IPS-NIHi7 (cell line): ENCODE measurements around the gene ERBB2.
A peak's percentile ranks its signal among the peaks of the same experiment; 100 is the strongest.
"Not testable (repeated sequence)": the region's sequence is repeated elsewhere in the genome, so short reads cannot be mapped to it uniquely, and the experiment has no call there.

ENCODE experiments used
- DNase-seq: peaks from one replicate; pipeline ENCODE4 v3.0.0; 2012; ENCODE audit warnings: mixed read lengths; ENCODE audit errors: extremely low spot score

The ERBB2 gene

DNA sequence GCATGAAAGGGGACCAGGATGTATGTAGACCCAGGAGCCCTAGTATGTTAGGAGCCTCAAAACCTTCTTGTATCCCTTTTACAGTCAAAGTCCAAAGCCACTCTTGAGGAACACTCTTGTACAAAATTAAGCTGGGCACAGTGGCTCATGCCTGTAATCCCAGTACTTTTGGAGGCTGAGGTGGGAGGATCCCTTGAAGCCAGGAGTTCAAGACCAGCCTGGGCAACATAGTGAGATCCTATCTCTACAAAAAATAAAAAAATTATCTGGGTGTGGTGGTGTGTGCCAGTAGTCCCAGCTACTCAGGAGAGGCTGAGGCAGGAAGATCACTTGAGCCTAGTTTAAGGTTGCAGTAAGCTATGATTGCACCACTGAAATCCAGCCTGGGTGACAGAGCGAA is 26.1 kb downstream of the ERBB2 start:
- not testable (repeated sequence) for DNase-seq

DNA sequence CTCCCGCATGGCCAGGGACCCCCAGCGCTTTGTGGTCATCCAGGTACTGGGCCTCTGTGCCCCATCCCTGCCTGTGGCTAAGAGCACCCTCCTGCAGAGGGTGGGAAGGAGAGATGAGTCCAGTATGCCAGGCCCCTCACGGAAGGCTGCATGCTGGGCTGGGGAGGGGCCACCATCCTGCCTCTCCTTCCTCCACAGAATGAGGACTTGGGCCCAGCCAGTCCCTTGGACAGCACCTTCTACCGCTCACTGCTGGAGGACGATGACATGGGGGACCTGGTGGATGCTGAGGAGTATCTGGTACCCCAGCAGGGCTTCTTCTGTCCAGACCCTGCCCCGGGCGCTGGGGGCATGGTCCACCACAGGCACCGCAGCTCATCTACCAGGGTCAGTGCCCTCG is 26.8 kb downstream of the ERBB2 start:
- no peak for DNase-seq

DNA sequence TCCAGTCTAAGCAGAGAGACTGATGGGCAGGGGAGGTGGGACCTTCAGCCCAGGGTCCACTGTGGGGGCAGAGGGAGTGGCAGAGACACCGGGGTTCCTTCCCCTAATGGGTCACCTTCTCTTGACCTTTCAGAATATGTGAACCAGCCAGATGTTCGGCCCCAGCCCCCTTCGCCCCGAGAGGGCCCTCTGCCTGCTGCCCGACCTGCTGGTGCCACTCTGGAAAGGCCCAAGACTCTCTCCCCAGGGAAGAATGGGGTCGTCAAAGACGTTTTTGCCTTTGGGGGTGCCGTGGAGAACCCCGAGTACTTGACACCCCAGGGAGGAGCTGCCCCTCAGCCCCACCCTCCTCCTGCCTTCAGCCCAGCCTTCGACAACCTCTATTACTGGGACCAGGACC is 27.7 kb downstream of the ERBB2 start:
- DNase-seq = no peak

DNA sequence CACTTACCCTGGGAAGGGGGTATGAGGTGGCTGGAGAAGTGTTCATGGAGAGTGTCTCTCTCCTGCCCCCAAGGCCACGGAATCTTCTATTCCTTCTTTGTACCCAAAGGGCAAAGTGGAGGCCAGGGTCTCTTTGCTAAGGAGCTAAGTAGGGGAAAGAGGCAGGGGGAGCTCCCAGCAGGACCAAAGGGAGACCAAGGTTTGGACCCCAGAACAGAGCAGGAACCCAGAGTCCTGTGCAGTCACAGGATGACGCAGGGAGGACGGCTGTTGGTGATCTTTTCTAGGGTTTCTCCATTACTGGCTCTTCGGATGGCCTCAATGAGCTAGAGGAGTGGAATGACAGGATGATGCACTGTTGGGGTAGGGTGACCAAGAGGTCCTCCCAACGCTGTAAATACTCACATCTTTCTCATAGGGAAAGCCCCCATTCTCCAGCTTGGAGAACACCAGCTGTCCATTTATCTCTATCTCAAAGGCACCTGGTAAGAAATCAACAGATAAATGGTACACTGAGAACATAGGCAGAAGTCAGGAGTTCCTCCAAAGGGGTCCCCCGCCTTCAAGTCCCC is 29.5 kb downstream of the ERBB2 start:
- no peak for DNase-seq

DNA sequence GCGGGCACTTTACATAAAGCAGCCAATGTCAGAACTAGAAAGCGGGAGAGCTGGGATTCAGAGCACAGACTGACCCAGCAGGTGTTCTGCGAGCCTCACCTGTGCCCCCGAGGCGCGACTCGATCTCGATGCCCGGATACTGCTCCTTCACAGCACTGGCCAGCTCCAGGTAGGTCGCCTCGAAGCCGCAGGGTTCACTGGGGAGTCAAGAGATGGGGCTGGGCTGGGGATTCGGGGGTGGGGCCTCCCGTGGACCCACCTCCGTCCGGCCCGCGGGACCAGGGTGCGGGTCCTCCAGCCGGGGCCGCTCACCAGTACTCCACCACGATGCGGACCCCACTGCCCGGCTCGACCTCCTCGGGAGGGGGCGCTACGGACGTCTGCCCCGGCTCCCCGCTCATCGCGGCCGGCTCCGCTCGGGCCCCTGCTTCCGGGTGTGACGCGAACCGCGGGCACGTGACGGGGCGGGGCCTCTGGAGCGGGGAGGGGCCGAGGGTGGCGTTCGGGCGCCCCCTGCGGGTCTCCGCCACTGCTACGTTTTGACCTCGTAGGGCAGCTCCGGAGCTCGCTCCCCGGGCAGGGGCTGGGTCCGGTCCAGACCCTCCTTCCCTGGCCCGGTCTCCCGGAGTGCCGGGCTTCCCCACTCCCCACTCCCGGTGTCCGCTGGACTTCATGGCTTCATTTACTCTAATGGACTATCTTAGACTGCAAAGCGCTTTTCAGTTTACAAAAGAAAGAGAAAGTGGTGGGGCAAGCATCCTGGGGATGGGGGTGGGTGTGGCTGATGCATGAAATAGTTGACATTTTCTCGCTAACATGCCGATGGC is 30.4 kb downstream of the ERBB2 start, which contains the start of gene MIEN1:
Gene MIEN1 (minus strand): TSS at position 438 of the 827 bp plus-strand sequence. CDS start 37 bp downstream, at position 401.
- DNase-seq = peak; percentile 97

DNA sequence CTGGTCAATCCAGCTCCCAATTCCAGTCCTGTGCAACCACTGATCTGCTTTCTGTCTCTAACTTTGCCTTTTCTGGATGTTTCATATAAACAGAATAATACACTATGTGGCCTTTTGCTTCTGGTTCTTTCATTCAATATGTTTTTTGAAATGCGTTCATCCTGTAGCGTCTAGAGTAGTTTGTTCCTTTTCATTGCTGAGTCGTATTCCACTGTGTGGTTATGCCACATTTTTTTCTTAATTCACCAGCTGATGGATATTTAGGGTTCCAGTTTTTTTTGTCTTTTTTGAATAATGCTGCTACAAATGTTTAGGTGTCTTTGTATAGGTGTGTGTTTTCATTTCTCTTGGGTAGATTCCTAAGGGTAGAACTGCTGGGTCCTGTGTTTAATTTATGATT is 32.7 kb downstream of the ERBB2 start:
- no peak for DNase-seq

DNA sequence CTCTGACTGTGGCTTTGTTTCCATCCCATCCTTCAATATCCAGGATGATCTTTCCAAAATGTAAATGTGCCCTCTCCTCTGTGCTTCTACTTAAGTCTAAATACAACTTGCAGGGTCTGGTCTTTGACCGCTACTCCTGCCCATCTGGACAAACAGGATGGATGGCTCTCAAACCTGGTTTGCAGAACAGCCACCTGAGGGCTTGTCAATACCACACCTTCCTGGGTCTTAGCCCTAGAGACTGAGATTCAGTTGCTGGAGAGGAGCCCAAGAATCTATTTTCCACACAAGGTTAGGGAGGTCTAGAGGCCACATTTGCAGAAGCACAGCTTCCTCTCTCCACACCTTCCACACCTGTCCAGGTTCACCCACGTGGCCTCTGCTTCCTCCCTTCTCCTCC is 36.0 kb downstream of the ERBB2 start:
- no peak for DNase-seq

DNA sequence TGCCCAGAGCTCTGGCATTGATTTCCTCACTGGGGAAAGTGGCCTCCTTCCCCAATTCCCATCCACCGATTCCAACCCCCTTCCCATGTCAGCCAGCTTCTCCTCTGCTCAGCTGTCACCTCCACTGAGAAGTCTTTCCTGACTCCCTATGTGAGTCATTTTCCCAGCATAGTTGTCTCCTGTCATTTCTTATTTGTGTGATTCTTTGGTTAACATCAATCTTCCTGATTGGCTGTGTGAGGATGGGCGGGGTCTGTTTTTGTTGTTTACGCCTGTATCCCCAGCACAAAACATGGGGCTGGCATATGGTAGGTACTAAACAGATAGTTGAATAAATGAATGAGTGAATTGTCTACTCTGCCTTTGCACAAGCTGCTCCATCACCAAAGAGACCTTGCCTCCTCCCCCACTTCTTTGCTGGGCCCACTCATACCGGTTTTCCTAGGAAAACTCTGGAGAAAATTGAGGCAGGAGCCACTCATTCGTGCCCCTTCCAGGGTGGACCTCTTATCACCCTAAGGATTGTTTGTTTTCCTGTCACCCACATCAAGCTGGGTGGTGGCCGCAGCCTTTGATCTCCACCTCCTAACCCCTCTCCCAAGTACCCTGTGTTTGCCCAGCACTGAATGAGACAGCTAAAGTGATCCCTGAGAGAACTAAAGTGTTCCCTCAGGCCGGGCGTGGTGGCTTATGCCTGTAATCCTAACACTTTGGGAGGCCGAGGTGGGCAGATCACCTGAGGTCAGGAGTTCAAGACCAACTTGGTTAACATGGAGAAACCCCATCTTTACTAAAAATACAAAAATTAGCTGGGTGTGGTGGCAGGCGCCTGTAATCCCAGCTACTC is 36.7 kb downstream of the ERBB2 start:
- DNase-seq = no peak

DNA sequence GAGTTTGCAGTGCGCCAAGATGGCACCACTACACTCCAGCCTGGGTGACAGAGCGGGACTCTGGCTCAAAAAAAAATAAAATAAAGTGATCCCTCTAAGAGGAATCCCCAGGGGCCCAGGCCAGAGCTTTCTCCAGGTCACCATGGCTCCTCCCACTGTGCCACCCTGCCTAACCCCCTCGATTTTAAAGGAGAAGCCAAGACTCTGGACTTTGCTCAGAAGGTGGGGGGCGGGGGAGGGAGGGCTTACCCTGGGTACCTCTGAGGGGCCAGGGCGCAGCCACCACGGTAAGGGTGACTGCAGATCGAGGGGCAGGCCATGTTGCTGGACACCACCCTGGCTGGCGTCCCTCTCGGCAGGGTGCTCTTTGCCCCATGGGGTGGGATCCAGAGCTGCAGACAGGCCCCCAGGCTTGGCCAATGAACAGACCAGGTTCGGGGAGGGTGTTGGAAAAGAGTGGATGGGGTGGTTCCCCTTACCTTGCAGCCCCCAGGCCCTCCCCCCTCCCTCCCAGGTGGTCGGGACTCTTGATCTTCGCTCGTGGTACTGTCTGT is 37.4 kb downstream of the ERBB2 start:
- DNase-seq = no peak

DNA sequence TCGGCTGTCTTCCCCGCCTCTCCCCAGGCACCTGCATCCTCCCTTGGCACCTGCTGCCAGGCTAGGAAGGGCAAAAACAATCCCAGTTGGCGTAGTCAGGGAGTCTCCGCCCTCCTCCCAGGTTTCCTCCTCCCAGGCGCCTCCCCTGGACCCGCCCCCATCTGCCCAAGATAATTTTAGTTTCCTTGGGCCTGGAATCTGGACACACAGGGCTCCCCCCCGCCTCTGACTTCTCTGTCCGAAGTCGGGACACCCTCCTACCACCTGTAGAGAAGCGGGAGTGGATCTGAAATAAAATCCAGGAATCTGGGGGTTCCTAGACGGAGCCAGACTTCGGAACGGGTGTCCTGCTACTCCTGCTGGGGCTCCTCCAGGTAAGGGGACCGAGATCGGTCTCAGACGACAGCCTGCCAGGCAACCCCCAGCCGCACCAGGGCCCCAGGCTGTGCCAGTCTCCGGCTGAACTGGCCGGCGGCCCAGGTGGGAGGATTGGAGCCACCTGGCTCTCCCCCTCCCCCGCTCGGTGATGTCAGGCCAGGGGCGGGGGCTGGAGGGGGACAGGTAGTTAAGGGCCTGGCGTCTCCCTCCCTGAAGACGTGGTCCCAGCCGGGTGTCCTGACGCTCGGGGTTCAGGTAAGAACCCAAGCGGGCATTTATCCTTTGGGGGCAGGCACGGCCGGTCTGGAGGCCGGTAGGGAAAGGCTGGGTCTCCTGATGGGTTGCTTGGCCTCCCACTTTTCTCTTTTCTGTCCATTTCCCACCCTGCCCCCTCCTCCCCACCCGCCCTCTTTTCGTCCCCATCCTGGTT is 38.1 kb downstream of the ERBB2 start, which contains the start of gene GRB7:
Gene GRB7 (plus strand): TSS at position 179 of the 808 bp plus-strand sequence. CDS start 4,364 bp downstream, outside the sequence.
- peak; percentile 78 for DNase-seq

DNA sequence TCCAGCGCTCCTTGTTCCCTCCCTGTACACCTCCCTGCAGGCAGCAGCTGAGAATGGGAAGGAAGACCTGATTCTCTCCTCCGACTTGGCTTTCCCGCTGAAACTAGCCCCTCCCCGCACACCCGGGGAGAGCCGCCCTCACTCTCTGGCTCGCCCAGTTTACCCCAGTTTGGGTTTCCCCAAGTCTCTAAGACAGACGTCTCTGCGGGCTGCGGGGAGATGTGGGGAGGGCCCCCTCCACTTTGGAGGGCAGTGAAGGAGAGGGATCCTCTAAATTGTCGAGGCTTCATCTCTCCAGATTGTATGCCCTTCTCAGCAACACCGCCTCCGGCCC is 38.7 kb downstream of the ERBB2 start:
- no peak for DNase-seq

DNA sequence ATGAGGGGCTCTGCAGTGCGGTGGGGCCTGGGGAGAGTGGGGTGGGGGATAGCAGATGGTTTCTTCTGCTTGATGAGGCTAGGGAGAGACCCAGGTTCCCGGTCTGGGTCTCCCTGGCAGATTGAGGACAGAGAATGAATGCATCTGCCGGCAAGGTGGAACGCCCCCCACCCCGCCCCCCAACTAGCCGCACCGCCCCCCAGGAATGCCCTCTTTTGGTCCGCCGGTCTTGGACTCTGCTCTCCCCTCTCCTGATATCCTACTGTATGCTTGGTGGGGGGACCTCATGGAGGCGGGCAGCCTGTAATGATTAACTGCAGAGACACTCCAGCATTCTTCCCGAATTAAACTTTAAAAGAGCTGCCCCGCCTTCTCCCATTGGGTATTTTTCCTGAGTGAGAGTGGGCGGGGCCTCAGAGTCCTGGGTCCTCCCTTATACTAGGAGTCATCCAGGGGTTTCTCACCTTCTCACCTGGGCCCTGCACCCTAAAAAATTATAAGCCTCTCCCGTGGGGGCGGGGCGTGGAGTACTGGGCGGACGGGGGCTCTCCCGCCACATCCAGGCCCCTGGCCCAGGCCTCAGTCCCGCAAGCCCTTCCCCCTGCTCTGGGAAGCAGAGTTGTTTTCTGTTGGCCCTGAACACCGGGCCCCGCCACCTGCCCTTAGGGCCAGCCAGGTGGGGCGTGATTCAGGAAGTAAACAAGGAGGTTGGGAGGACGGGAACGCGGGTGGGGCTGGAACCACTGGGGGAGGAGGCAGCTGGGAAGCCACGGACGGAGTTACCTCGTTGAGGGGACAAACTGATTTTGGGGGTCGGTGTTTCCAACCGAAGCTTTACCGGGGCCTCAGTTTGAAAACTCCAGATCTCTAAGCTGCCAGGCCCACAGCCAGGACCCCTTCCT is 39.4 kb downstream of the ERBB2 start:
- no peak for DNase-seq

DNA sequence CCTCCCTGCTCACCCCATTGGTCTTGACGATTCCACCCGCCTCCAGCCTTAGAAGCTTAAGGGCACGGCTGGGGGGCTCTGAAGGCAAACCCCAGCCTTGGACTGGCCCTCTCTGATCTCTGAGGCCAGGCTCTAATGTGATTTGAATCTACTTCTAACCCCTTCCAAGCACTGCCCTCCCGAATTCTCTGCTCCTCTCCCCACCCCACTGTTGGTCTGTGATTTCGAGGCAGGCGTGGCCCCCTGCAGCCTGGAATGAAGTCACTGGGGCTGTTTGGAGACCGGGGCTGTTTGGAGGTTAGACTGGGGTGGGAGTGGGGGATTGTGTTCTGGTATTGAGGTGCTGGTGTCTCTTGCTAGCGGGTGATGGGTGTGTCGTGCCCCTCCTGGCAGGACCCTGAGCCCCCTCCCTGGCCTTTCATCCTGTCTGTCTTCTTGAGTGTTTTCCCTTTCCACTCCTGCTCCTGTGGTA is 40.1 kb downstream of the ERBB2 start:
- no peak for DNase-seq

DNA sequence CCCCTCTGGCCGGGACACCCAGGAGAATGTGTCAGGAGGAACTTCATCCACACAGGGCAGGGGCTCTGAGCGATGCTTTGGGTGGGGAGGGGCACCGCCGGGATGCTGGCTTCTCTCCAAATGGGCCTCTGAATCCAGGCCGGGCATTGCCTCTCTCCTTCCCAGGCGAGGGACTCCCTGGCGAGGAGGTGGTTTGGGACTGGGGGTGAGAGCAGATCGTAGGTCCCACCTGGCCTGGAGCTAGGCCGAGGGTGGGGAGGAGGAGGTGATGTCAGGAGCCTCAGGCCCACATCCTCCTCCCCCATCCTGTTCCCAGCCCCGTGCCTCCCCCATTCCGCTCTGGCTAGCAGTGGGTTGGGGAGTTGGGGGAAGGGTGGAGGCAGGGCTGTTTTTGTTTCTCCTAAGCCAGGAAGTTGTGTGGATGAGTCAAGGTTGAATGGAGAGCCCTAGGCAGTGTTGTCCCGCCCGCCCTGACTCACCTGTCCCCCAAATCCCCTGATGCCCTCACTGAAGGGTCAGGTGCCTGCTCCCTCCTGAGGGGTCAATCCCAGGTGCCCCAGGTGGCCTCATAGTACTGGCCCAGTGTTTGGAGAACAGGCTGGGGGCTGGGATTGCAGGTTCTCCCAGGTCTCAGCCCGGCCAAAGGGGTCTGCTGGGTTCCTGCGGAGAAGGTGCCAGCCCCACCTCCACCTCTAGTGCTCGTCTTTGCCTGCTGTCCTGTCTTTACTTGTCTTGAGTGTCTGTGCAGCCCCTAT is 40.7 kb downstream of the ERBB2 start:
- peak; percentile 81 for DNase-seq

DNA sequence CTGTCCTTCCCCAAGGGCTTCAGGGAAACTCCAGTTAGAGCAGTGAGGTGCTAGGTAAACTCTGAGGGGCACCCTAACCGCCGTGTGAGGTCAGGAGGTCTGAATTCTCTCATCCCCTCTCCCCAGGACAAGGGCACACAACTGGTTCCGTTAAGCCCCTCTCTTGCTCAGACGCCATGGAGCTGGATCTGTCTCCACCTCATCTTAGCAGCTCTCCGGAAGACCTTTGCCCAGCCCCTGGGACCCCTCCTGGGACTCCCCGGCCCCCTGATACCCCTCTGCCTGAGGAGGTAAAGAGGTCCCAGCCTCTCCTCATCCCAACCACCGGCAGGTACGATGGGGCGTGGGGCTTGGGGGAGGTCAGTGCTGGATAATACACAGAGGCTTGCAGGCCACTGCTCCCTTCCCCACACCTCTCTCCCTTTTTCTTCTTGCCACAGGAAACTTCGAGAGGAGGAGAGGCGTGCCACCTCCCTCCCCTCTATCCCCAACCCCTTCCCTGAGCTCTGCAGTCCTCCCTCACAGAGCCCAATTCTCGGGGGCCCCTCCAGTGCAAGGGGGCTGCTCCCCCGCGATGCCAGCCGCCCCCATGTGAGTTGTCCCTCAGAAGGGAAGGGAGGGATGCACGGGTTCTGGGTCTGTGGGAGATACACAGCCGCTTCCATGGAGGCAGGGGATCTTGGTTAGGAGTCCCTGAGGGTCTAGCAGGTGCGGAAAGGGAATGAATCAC is 42.4 kb downstream of the ERBB2 start:
- no peak for DNase-seq

DNA sequence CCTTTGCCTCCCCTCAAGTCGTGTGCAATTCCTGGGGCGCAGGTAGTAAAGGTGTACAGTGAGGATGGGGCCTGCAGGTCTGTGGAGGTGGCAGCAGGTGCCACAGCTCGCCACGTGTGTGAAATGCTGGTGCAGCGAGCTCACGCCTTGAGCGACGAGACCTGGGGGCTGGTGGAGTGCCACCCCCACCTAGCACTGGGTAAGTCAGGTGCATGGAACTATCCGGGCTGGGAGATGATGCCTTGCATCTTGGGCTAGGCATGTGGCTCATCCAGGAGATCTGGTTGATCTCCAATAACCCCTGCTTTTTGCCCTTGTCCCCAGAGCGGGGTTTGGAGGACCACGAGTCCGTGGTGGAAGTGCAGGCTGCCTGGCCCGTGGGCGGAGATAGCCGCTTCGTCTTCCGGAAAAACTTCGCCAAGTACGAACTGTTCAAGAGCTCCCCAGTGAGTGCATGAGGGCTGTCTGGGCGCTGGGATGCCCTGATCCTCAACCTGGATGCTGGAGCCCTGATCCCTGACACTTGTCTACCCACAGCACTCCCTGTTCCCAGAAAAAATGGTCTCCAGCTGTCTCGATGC is 43.1 kb downstream of the ERBB2 start:
- no peak for DNase-seq

DNA sequence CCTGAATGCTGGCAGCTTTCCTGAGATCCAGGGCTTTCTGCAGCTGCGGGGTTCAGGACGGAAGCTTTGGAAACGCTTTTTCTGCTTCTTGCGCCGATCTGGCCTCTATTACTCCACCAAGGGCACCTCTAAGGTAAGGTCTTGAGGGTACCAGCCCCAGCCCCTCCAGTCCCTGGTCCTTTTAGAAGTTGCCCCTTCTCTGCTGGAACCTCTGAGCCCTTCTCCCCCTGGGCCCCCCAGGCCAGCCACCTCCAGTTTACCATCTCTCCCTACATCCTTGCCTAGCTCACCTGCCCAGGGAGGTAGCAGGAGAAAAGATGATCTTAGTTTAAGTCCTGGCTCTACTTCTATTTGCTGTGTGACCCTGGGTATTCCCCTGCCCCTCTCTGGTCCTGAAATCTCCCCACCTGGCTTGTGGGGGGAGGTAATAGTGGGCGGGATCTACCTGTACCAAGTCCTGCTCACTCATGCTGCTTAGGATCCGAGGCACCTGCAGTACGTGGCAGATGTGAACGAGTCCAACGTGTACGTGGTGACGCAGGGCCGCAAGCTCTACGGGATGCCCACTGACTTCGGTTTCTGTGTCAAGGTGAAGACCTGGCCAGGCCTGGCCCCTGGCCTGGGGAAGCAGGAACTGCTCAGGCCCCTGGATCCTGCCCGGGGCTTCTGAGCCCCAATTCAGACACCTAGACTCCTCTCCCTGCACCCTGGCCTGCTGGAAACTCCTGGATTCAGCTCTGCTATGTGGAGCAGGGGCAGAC is 44.4 kb downstream of the ERBB2 start:
- no peak for DNase-seq

DNA sequence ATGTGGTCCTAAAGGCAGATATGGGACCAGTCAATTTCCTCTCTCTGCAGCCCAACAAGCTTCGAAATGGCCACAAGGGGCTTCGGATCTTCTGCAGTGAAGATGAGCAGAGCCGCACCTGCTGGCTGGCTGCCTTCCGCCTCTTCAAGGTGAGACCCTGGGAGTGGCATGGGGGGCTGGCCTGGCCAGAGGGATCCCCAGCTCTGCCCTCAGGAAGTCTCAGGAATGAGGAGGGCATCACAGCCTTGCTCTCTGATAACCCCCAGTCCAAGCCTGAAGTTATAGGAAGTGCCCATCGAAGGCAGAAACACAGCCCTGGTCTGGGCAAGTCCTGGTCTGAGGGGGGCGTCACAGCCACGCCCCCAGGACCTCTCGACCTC is 45.0 kb downstream of the ERBB2 start:
- DNase-seq = no peak
